HG03175 (cell line): ENCODE results near the gene FCRL5.
"Not testable (repeated sequence)": the region's sequence is repeated elsewhere in the genome, so short reads cannot be mapped to it uniquely, and the experiment has no call there.

ENCODE experiments used
- ATAC-seq: cut with Tn5 transposase; IDR thresholded peaks from one replicate; pipeline ENCODE4 v1.9.1; 2021; ENCODE audit warnings: mild to moderate bottlenecking, moderate library complexity; ENCODE audit not compliant: unreplicated experiment

FCRL5 gene

DNA sequence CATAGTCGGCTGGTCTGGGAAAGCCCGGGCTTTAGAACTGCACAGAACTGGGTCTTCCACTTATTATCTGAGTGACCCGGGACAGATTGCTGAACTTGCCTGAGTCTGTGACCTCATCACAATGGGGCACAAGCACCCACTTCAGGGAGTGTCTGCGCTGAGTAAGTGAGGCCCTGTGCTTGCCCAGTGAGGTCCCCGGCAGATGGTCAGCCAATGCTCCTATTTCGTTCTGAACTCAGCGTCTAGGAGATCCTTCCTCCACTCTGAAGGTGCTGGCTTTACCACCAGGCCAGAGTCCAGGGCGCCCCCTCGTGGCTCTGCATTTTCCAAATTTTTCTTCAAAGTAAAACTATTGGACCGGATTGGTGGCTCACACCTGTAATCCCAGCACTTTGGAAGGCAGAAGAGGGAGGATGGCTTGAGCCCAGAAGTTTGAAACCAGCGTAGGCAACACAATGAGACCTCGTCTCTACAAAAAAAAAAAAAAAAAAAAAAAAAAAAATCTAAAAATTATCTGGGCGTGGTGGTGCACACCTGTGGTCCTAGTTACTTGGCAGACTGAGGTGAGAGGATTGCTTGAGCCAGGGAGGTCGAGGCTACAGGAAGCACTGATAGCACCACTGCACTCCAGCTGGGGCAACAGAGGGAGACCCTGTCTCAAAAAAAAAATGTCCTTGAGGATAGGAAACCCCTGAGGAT, 61.7 kb downstream of the FCRL5 start:
- ATAC-seq: no peak

DNA sequence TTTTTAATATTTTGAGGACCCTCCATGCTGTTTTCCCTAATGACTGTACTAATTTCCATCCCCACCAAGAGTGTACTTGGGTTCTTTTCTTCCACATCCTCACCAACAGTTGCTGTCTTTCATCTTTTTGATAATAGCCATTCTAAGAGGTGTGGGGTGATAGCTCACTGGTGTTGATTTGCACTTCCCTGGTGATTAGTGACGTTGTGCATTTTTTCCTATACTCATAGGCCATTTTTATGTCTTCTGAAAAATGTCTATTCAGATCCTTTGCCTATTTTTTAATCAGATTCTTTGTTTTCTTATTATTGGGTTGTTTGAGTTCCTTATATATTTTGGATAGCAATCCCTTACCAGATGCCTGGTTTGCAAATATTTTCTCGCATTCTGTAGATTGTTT, 64.2 kb downstream of the FCRL5 start:
- ATAC-seq: no peak

DNA sequence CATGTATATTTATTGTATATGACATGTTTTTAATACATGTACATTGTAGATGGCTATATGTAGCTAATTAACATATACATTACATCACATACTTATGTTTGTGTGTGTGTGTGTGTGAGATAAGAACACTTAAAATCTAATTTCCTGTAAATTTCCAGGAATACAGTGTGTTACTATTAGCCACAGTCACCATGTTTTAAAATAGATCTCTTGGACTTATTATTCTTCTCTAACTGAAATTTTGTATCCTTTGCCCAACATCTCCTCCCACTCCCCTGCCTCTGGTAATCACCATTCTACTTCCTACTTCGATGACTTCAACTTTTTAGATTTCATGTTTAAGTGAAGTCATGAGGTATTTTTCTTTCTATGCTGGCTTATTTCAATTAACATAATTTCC, 64.8 kb downstream of the FCRL5 start:
- no peak for ATAC-seq

DNA sequence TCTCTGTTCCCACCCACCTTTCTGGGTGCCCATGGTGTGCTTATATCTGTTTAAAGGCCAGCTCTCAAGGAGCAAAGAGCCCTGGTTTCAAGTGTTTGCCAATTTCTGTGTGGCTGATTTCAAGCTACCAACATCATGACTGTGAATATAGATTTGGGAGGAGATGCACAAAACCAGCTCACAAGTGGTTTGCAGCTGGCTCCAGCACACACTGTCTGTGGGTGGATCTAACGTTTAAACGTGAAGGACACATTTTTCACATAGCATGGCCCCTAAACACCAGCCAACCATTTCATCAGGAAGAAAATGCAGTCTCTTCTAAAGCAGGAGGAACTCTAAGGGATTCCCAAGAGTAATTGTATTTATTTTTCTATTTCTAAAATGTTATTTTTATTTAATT, 65.2 kb downstream of the FCRL5 start:
- no peak for ATAC-seq

DNA sequence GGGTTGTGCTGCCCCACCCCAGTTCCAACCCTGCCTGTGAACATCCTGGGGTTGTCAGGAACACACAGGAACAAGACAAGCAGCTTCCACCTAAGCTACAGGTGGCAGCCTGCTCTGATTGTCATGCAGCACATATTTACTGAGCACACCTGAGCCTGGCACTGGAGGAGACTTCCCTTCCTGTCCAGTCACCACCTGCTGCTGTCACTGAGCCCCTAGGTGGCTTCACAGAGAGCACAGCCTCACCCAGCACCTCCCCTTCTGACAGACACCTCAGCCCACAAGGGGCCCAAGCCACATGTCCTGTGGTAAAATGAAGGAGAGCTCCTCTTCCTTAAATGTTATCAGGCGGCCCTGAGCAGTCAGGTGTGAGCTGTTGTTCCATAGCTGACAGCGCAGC, 65.9 kb downstream of the FCRL5 start:
- ATAC-seq: not testable (repeated sequence)

DNA sequence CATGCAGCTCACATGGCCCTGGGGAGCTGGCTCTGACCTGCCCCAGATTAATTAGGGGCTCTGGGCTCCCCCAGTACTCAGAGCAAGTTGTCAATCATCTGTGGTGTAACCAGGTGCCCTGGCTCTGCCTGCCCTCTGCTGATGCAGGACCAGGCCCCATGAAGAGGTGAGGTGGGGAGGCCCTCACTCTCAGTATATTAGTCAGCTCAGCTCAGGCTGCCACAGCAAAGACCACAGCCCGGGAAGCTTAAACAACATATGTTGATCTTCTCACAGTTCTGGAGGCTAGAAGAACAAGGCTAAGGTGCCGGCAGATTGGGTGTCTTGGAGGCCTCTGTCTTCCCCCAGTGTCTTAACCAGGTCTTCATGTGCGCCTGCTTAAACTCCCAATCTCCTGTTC, 66.5 kb downstream of the FCRL5 start:
- ATAC-seq: no peak

DNA sequence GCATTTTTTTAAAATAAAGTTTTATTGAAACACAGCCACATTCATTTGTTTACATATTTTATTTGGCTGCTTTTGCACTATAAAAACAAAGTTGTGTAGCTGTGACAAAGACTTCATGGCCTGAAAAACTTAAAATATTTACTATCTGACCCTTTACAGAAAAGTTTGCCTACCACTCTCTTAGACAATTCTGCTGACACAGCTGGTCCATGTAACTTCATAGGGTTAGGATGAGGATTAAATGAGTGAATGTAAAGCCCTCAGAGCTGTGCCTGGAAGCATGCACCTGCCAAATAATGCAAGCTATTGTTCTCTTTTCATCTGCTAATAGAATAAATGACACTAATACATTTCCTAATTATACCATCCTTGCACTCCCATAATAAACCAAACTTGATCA, 67.7 kb downstream of the FCRL5 start:
- no peak for ATAC-seq

DNA sequence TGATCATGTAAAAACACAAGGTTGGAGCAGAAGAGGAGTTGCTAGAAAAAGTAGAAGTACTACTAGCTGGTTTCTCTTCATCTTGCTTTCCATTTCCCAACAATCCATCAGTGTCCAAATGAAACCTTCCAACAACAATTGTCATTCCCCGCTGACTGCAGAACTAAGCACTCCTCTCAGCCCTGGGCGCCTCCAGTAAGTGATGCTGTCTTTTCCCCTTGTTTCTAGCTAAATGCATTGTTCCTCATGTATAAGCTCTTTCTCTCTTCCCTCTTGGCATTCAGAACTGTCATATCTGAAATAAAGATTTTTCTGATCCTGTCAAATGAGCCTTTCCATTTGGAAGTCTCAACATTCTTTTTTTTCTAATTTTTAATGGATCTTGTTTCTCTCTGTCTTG, 68.7 kb downstream of the FCRL5 start:
- no peak for ATAC-seq

DNA sequence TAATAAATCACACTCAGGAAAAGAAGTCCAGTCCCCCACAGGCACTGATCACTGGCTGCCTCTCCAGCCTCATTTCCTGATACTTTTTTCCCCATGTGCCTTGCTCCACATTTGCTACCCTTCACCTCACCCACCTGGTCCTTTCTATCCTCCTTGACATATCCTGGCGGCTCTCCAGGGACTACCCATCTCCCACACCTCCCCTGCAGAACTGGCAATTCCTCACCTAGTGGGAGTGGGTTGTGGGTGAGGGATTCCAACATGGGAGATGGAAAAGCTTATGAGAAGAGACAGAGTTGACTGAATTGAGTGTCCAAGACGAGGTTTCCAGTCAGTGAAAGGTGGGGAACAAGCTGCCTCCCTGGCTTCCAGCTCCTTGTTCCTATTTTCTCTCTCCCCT, 69.6 kb downstream of the FCRL5 start:
- no peak for ATAC-seq

DNA sequence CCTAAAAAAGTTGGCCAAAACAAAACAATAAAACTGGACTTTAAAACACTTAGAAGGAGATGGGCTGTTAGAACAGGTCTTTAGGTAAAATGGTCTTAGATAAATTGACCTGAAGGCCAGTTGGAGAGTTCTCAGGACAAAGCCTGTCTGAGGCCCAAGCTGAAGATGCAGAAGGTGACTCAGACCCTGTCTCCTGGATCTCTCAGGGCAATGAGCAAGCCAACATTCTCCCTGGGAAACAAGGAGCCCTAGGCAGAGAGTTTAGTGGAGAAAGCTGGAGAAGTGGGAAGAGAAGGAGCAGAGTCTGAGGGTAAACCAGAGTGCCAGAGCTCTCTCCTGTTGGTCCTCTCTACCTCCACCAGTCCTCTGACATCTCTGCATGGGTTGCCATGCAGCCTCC, 70.1 kb downstream of the FCRL5 start:
- ATAC-seq: no peak

DNA sequence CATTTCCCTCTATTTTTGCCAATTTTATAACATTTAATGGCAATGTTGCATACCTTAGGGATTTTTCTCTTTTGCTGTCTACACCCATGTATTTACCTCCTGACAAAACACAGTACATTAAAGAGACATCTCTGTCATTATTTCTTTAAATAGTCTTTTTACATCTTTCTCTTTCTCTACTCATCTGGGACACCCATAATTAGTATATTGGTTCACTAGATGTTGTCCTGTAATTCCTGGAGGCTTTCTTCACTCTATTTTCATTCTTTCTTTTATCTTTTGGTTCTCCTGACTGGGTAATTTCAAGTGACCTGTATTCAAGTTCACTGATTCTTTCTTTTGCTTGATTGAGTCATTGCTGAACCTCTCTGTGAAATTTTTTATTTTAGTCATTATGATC, 74.3 kb downstream of the FCRL5 start:
- ATAC-seq: no peak

DNA sequence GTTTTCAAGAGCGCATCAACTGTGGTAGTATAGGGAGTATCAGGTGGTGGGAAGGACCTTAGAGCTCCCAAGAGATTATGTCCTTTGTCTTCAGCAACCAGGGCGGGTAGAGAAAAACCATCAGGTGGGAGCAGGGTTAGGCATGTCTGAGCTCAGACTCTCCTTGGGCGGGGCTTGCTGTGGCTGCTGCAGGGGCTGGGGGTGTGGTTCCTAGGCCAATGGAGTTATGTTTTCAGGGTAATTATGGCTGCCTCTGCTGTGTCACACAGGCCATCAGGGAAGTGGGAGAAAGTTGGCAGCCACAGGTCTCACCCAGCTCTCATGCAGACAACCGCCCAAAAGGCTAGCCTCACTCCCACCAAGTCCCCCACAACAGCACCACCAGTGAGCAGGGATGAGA, 74.9 kb downstream of the FCRL5 start:
- no peak for ATAC-seq

DNA sequence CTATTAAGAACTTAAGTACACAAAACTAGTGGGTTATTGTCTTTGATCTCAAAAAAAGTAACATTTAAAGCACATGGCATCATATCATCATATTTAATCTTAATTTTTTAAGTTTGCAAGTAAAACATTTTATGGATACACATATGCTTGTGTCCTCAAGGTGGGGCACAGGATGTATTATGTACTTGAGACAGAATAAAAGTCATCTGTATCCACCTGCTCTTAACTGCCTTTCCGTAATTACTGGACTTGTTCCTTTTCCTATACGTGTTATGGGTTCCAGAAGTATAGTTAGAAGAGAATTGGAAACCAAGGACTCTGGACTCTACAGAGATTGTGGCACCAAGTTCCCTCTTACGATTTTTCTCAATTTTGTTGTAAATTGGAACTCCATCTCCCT, 79.4 kb downstream of the FCRL5 start:
- ATAC-seq: no peak

DNA sequence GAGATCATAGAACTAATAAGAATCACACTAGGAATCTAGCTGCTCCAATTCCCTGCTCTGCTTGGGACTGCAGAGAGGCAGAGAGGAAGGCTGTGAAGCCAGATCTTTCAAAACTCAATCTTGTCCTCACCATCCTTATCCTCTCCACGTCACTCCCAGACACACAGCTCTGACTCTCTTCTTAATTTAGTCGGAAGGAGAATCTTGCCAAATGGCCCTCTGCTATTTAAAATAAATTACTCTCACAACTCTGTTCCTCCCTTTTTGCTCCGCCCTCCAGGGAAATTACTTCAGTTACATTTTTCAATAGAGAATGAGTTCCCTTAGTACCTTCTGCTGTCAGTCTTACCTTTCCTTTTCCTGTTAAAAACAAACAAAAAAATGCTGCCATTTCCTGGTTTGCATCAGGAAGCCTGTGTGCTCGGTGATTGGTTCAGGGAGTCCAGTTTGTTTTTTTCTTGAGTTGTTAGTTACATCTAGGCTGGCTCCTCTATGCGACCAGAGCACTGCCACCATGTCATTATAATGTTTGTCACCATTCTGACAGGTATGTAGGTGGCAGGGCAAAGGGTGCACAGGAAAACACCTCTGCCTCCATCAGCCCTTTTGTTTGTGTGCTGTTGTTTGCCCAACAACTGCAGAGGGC, 80.1 kb downstream of the FCRL5 start:
- no peak for ATAC-seq

DNA sequence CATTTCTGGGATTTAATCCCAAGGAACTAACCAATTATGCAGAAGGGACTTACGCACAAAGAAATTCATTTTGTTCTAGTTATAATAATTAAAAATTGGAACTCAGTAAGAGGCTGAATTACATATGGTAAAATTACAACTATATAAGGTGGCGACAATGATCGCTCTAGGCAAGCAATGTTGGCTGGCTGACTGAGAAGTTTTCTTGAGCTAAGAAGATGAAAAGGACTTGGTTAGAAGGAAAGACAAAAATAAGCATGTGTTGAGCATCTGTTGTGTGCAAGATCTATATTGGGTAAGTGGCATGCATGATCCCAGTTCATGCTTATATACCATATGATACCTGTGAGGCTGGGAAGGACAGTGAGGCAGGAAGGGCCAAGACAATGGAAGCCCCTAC, 80.8 kb downstream of the FCRL5 start:
- ATAC-seq: no peak

DNA sequence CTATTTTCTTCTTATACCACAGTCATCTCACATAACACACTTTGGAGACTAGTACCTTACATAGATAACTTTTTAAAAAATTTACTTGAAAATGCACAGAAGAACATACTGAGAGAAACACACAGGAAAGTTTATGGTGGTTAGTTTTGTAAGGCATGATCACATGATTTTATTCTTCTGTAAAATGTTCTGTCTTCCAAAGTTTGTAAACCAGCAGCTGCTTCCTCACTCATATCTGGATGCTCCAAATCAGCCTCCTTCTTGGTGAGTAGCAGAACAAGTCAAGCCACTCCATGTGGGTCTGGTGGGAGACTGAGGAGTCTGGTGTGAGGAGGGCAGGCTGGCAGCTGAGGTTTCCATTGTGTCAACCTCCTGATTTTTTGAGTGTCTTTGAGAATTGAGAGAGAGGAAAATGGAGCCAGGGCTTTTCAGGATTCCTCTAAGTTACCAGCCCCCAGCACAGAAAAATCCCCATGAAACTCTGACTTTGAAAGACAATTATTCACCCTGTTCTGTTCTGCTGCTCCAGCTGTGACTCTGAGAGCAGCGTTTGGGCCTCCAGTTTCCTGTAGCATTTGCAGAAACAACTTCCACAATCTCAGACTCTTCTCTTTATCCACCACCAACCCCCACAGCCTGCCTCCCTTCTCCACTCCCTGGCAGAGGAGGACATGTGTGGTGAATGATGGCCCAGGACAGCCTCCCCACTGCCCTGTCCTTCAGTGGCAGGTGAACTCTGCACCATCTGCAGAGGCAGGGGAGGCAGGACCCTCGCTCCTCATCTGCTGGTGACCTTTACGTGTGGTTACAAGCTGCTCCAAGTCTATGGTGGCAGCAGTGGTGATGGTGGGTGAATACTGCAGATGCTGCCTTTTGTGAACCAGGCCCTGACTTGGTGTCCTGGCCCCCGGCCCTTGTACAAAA, 82.3 kb downstream of the FCRL5 start:
- ATAC-seq: no peak

DNA sequence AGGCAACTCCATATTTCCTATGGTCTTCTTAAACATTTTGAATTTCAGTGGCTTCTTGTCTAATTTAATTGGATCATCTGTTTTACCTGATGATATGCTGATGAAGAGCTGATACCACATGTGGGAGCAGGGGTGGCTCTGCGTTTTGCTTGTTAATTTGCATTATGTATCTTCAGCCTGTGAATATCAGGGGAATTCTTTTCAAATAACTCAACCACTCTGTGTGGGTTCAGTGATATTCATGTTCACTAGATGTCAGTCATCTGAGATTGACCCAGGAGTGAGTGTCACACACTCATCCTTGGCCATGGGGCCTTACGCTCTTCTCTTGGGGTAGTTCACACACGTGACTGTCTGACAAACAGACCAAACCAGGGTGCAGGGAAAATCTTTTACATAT, 83.0 kb downstream of the FCRL5 start:
- no peak for ATAC-seq

DNA sequence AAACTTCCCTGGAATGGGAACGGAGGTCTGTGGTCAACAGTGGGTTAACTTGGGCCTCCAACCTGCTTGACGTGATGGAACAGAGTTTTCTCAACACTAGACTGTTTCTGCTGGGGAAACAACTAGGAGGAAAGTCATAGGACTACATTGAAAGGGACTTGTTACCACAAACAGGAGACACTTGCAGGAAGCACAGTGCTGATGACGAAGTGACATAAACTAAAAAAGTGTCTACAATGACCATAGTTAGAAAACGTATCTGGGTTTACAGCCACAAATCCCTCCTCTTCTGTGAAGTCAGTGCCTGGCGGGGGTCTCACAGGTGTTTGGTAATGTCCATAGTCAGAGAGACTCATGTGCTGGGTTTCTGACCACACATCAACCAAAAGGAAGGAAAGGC, 86.3 kb downstream of the FCRL5 start:
- ATAC-seq: no peak
